Sigmoid colon (tissue), 7 donors: ENCODE data around the gene MRPS30. TPM values are rescaled to one million over a fixed set of nuclear protein-coding genes. Genes with fewer than 3 reads are reported as not detected.
"Not testable (repeated sequence)": the region's sequence is repeated elsewhere in the genome, so short reads cannot be mapped to it uniquely, and the experiment has no call there.

Source experiments
- DNase-seq: peaks from one replicate; pipeline ENCODE4 v3.0.0-alpha.2; 2019
- H3K27ac ChIP-seq, 4 donors: fragments of 200-600 bp; sonication (generic); one replicate each; pipeline ENCODE4 v1.5.1; 2016 to 2019; ENCODE audit warnings: mild to moderate bottlenecking in 1 of 4
- H3K27me3 ChIP-seq, 3 donors: fragments of 200-600 bp; sonication (generic); one replicate each; pipeline ENCODE4 v1.5.1; 2019; ENCODE audit warnings: mild to moderate bottlenecking in 1 of 3
- H3K36me3 ChIP-seq, 4 donors: fragments of 200-600 bp; sonication (generic); one replicate each; pipeline ENCODE4 v1.5.1; 2016 to 2019
- H3K4me1 ChIP-seq, 4 donors: fragments of 200-600 bp; sonication (generic); one replicate each; pipeline ENCODE4 v1.5.1; 2017 to 2019
- H3K4me3 ChIP-seq, 4 donors: fragments of 200-600 bp; sonication (generic); one replicate each; pipeline ENCODE4 v1.5.1; 2017 to 2019; ENCODE audit warnings: mild to moderate bottlenecking in 2 of 4, moderate library complexity in 1 of 4
- H3K9me3 ChIP-seq, 4 donors: fragments of 200-600 bp in 3 of 4; sonication (generic) in 3 of 4; one replicate each; pipeline versions ENCODE4 v1.5.1 to v1.6.1; 2013 to 2019
- CTCF ChIP-seq, 4 experiments: fragments of 450-650 bp in 3 of 4; fragments of 200-600 bp in 1 of 4; IDR thresholded peaks; one replicate each; pipeline ENCODE4 v1.5.1; 2016 to 2019; ENCODE audit warnings: antibody characterized with exemption in 4 of 4, mild to moderate bottlenecking in 3 of 4, moderate library complexity in 2 of 4
- EP300 ChIP-seq, 4 donors: sonication (generic); formaldehyde crosslinking; IDR thresholded peaks; one replicate each; pipeline ENCODE4 v1.6.1; 2017; ENCODE audit warnings: antibody characterized with exemption in 4 of 4
- POLR2A ChIP-seq, 2 donors: fragments of 450-650 bp; IDR thresholded peaks; one replicate each; pipeline ENCODE4 v1.6.1; 2016; ENCODE audit warnings: antibody characterized with exemption in 2 of 2, mild to moderate bottlenecking in 2 of 2, moderate library complexity in 2 of 2
- POLR2AphosphoS5 ChIP-seq, 4 donors: sonication (generic); formaldehyde crosslinking; IDR thresholded peaks; one replicate each; pipeline ENCODE4 v1.6.1; 2017; ENCODE audit warnings: antibody characterized with exemption in 4 of 4
- WGBS, 2 donors: extraction: QIAGEN DNeasy Blood & Tissue Kit; methylation state at CpG; one replicate each; pipeline ENCODE4 v1.1.7; 2013; 5-methylcytosine and 5-hydroxymethylcytosine counted together
- intact Hi-C: fragments of 100-400 bp; cut with DNase I; formaldehyde crosslinking; loops from one replicate; pipeline ENCODE4 v1.15.1; 2023
- polyA plus RNA-seq, 3 donors: library from polyadenylated mRNA; stranded (reverse); fragments of 200-250 nt; gene quantifications; one replicate each; pipeline ENCODE4 v1.2.3, GENCODE V29; 2013
- total RNA-seq, 4 donors: library from RNA; depleted of rRNA; stranded (reverse); fragments of >200 nt; gene quantifications; one replicate each; pipeline ENCODE4 v1.1.0, GENCODE V29; 2016
- donor health status: healthy with polysubstance abuse.
- donor health status: Bipolar disorder and iron deficiency.
- donor health status: healthy.

Gene MRPS30
- total and polyA plus RNA-seq, 7 donors: 19.8 to 66.4 (median 58.2) TPM

GRCh38 chr5:44807269-44807668 lies 1.5 kb upstream of the MRPS30 start:
- no peak for DNase-seq
- Histone ChIP-seq H3K9me3 (no peaks in the 10 kb centered on the region), H3K27me3 (no peaks in the 10 kb centered on the region), H3K36me3 (peaks cover 0 to 16% (median 0%) of the 10 kb centered on the region in 4 donors), H3K27ac (no peak overlapping the region), H3K4me1 (peaks cover 0 to 27% (median 17%) of the 10 kb centered on the region in 4 donors), H3K4me3 (no peak overlapping the region)
- intact Hi-C loops: no loop called here
- TF ChIP-seq CTCF (IDR thresholded peaks at IDR 0.05): no peak
- no peak for TF ChIP-seq POLR2A (IDR thresholded peaks at IDR 0.05)
- TF ChIP-seq EP300 (IDR thresholded peaks at IDR 0.05): no peak
- no peak for TF ChIP-seq POLR2AphosphoS5 (IDR thresholded peaks at IDR 0.05)
- 56 to 75% methylated on average over 1 of the region's 1 CpG for WGBS, 2 donors

- TF ChIP-seq POLR2AphosphoS5 (IDR thresholded peaks at IDR 0.05) (peak in 1 of 4 donors; percentile 23), EP300 (IDR thresholded peaks at IDR 0.05) (no peak)
Observed at GRCh38 chr5:44809215-44809955, 638 bp downstream of the MRPS30 start.

GRCh38 chr5:44809956-44810420 lies 1.2 kb downstream of the MRPS30 start:
- DNase-seq: no peak
- TF ChIP-seq EP300 (IDR thresholded peaks at IDR 0.05): no peak
- no peak for TF ChIP-seq CTCF (IDR thresholded peaks at IDR 0.05)
- no peak for TF ChIP-seq POLR2AphosphoS5 (IDR thresholded peaks at IDR 0.05)
- no peak for TF ChIP-seq POLR2A (IDR thresholded peaks at IDR 0.05)
- 5 to 18% methylated on average over 11 of the region's 11 CpGs for WGBS, 2 donors
- peak overlapping the region; percentile 87 to 92 (median 90) for H3K27ac ChIP-seq
- no peaks in the 10 kb centered on the region for H3K9me3 ChIP-seq
- peaks cover 0 to 42% (median 7%) of the 10 kb centered on the region in 4 donors for H3K36me3 ChIP-seq
- intact Hi-C loops: no loop called here
- H3K4me1 ChIP-seq: peaks cover 0 to 27% (median 17%) of the 10 kb centered on the region in 4 donors
- peak overlapping the region; percentile 78 to 97 (median 91) for H3K4me3 ChIP-seq
- H3K27me3 ChIP-seq: no peaks in the 10 kb centered on the region

More at GRCh38 chr5:44809215-44809955, 638 bp downstream of the MRPS30 start:
- intact Hi-C loops: no loop called here
- H3K4me3 ChIP-seq: peak overlapping the region; percentile 78 to 97 (median 91)
- peaks cover 0 to 36% (median 4%) of the 10 kb centered on the region in 4 donors for H3K36me3 ChIP-seq
- peak; percentile 65 for DNase-seq
- H3K27ac ChIP-seq: peak overlapping the region; percentile 87 to 92 (median 90)
- WGBS, 2 donors: 0% methylated on average over 45 of the region's 45 CpGs
- peaks cover 0 to 27% (median 17%) of the 10 kb centered on the region in 4 donors for H3K4me1 ChIP-seq
- no peaks in the 10 kb centered on the region for H3K9me3 ChIP-seq
- no peaks in the 10 kb centered on the region for H3K27me3 ChIP-seq

- Histone ChIP-seq H3K4me1 (peaks cover 0 to 19% (median 11%) of the 10 kb centered on the region in 4 donors), H3K27me3 (no peaks in the 10 kb centered on the region), H3K9me3 (no peaks in the 10 kb centered on the region), H3K4me3 (no peak overlapping the region), H3K36me3 (peaks cover 0 to 88% (median 18%) of the 10 kb centered on the region in 4 donors), H3K27ac (no peak overlapping the region)
- intact Hi-C loops: no loop called here
- 85 to 86% methylated on average over 2 of the region's 2 CpGs for WGBS, 2 donors
- DNase-seq: no peak
- TF ChIP-seq POLR2AphosphoS5 (IDR thresholded peaks at IDR 0.05): no peak
- TF ChIP-seq POLR2A (IDR thresholded peaks at IDR 0.05): no peak
- no peak for TF ChIP-seq CTCF (IDR thresholded peaks at IDR 0.05)
- no peak for TF ChIP-seq EP300 (IDR thresholded peaks at IDR 0.05)
Observed at GRCh38 chr5:44814761-44815160, 6.0 kb downstream of the MRPS30 start.

- TF ChIP-seq POLR2AphosphoS5 (IDR thresholded peaks at IDR 0.05): no peak
- no peak for TF ChIP-seq CTCF (IDR thresholded peaks at IDR 0.05)
- TF ChIP-seq EP300 (IDR thresholded peaks at IDR 0.05): no peak
- no peak for TF ChIP-seq POLR2A (IDR thresholded peaks at IDR 0.05)
- Histone ChIP-seq H3K4me1 (no peaks in the 10 kb centered on the region), H3K4me3 (no peak overlapping the region), H3K27ac (no peak overlapping the region), H3K27me3 (no peaks in the 10 kb centered on the region), H3K9me3 (no peaks in the 10 kb centered on the region), H3K36me3 (peaks cover 0 to 40% (median 8%) of the 10 kb centered on the region in 4 donors)
- DNase-seq: no peak
- intact Hi-C loops: no loop called here
- WGBS, 2 donors: 98 to 100% methylated on average over 1 of the region's 1 CpG
Observed at GRCh38 chr5:44821164-44821563, 12.4 kb downstream of the MRPS30 start.

GRCh38 chr5:44824662-44825061 lies 15.9 kb downstream of the MRPS30 start:
- DNase-seq, H3K4me1 ChIP-seq, H3K4me3 ChIP-seq, H3K27me3 ChIP-seq, H3K27ac ChIP-seq, H3K36me3 ChIP-seq, H3K9me3 ChIP-seq, intact Hi-C loops: not testable (repeated sequence)
- 89 to 96% methylated on average over 2 of the region's 3 CpGs for WGBS, 2 donors
